Esophagus muscularis mucosa (tissue), 3 donors: ENCODE measurements around the gene AGAP6.
"Not testable (repeated sequence)": the region's sequence is repeated elsewhere in the genome, so short reads cannot be mapped to it uniquely, and the experiment has no call there.

Source experiments
- POLR2A ChIP-seq: fragments of 450-650 bp; IDR thresholded peaks from one replicate; pipeline ENCODE4 v1.6.1; 2017; ENCODE audit warnings: antibody characterized with exemption, moderate library complexity, mild to moderate bottlenecking, low read depth
- POLR2AphosphoS5 ChIP-seq, 2 donors: sonication (generic); formaldehyde crosslinking; IDR thresholded peaks; one replicate each; pipeline ENCODE4 v1.6.1; 2017; ENCODE audit warnings: antibody characterized with exemption in 2 of 2
- TF ChIP-seq, protein P1 (sequence below), 3 experiments: fragments of 200-600 bp in 2 of 3; fragments of 450-650 bp in 1 of 3; sonication (generic) in 2 of 3; IDR thresholded peaks; one replicate each; pipeline ENCODE4 v1.5.1; 2017 to 2019; ENCODE audit warnings: antibody characterized with exemption in 3 of 3, mild to moderate bottlenecking in 2 of 3, moderate library complexity in 1 of 3

DNA sequence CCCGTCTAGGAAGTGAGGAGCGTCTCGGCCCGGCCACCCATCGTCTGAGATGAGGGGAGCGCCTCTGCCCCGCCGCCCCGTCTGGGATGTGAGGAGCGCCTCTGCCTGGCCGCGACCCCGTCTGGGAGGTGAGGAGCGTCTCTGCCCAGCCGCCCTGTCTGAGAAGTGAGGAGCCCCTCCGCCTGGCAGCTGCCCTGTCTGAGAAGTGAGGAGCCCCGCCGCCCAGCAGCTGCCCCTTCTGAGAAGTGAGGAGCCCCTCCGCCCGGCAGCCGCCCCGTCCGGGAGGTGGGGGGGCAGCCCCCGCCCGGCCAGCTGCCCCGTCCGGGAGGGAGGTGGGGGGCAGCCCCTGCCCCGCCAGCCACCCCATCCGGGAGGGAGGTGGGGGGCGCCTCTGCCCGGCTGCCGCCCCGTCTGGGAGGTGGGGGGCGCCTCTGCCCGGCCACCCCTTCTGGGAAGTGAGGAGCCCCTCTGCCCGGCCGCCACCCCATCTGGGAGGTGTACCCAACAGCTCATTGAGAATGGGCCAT is 17.8 kb upstream of the AGAP6 start:
- TF ChIP-seq, protein P1, sequence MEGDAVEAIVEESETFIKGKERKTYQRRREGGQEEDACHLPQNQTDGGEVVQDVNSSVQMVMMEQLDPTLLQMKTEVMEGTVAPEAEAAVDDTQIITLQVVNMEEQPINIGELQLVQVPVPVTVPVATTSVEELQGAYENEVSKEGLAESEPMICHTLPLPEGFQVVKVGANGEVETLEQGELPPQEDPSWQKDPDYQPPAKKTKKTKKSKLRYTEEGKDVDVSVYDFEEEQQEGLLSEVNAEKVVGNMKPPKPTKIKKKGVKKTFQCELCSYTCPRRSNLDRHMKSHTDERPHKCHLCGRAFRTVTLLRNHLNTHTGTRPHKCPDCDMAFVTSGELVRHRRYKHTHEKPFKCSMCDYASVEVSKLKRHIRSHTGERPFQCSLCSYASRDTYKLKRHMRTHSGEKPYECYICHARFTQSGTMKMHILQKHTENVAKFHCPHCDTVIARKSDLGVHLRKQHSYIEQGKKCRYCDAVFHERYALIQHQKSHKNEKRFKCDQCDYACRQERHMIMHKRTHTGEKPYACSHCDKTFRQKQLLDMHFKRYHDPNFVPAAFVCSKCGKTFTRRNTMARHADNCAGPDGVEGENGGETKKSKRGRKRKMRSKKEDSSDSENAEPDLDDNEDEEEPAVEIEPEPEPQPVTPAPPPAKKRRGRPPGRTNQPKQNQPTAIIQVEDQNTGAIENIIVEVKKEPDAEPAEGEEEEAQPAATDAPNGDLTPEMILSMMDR (IDR thresholded peaks at IDR 0.05): not testable (repeated sequence)
- TF ChIP-seq POLR2A; POLR2AphosphoS5 (IDR thresholded peaks at IDR 0.05): not testable (repeated sequence)
